ENCODE results near the gene EFCAB12. TPM values are rescaled to one million over a fixed set of nuclear protein-coding genes. Genes with fewer than 3 reads are reported as not detected.

The EFCAB12 gene
- total RNA-seq, 6 donors from 2014 or later = 0.72 to 10.5 (median 5.1) TPM

DNA sequence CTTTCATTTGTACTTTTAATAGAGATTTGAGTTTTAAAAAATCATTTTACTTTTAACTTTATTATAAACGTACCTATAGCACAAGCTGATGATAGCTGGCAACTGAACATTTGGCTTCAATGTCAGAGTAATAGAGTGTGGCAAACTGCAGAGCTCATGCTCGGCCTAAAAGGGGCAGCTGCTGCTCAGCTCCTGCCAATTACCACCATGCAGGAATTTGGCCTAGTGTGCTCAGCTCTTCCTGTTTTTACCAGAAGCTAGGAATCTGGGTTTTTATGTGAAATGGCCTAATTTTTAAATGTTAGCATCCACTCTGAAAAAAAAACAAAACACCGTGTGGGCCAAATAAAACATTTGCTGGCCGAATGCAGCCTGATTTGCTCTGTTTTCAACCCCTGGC, 13.3 kb upstream of the EFCAB12 start:
- peak overlapping the region in 3 of 4 donors; percentile 90 to 93 (median 92) for H3K27ac ChIP-seq
- H3K9me3 ChIP-seq = no peaks in the 10 kb centered on the region
- DNase-seq = no peak
- no peak for ATAC-seq (ENCODE audit: low FRiP score in 2 of 2)
- peaks cover 0 to 12% (median under 1%) of the 10 kb centered on the region in 4 donors for H3K36me3 ChIP-seq
- no peaks in the 10 kb centered on the region for H3K27me3 ChIP-seq
- 37 to 54% methylated on average over 4 of the region's 4 CpGs for WGBS, 2 donors
- TF ChIP-seq POLR2A (IDR thresholded peaks at IDR 0.05) = no peak
- H3K4me3 ChIP-seq = no peak overlapping the region
- peaks cover 33 to 59% (median 40%) of the 10 kb centered on the region in 4 donors for H3K4me1 ChIP-seq

DNA sequence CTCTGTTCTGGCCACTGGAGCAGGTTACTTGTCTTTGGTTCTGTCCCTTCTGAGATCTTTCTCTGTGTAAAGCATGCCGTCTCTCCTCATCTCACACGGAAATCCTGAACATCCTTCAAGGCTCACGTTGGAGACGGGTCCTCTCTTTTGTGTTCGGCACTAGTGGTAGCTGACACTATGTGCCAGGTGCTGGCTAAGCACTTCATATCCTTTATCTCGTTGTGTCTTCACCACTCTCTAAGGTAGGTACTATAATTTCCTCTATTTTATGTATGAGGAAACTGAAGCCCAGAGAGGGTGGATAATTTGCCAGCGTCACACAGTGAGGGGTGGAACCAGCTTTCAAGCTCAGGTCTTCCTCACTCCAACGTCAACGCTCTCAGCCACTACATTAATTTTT, 12.8 kb upstream of the EFCAB12 start:
- DNase-seq (no peak), ATAC-seq (ENCODE audit: low FRiP score in 2 of 2) (no peak)
- WGBS, 2 donors = 31 to 35% methylated on average over 9 of the region's 9 CpGs
- H3K27ac ChIP-seq = peak overlapping the region; percentile 84 to 93 (median 91)
- no peaks in the 10 kb centered on the region for H3K9me3 ChIP-seq
- no peaks in the 10 kb centered on the region for H3K27me3 ChIP-seq
- H3K36me3 ChIP-seq = peaks cover 0 to 18% (median 3%) of the 10 kb centered on the region in 4 donors
- peak overlapping the region in 2 of 4 donors; percentile 88 to 95 for H3K4me3 ChIP-seq
- TF ChIP-seq POLR2A (IDR thresholded peaks at IDR 0.05) (no peak), EP300 (IDR thresholded peaks at IDR 0.05) (no peak), POLR2AphosphoS5 (IDR thresholded peaks at IDR 0.05) (no peak)
- TF ChIP-seq, protein P1, sequence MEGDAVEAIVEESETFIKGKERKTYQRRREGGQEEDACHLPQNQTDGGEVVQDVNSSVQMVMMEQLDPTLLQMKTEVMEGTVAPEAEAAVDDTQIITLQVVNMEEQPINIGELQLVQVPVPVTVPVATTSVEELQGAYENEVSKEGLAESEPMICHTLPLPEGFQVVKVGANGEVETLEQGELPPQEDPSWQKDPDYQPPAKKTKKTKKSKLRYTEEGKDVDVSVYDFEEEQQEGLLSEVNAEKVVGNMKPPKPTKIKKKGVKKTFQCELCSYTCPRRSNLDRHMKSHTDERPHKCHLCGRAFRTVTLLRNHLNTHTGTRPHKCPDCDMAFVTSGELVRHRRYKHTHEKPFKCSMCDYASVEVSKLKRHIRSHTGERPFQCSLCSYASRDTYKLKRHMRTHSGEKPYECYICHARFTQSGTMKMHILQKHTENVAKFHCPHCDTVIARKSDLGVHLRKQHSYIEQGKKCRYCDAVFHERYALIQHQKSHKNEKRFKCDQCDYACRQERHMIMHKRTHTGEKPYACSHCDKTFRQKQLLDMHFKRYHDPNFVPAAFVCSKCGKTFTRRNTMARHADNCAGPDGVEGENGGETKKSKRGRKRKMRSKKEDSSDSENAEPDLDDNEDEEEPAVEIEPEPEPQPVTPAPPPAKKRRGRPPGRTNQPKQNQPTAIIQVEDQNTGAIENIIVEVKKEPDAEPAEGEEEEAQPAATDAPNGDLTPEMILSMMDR (IDR thresholded peaks at IDR 0.05) = no peak
- H3K4me1 ChIP-seq = peaks cover 38 to 62% (median 41%) of the 10 kb centered on the region in 4 donors

DNA sequence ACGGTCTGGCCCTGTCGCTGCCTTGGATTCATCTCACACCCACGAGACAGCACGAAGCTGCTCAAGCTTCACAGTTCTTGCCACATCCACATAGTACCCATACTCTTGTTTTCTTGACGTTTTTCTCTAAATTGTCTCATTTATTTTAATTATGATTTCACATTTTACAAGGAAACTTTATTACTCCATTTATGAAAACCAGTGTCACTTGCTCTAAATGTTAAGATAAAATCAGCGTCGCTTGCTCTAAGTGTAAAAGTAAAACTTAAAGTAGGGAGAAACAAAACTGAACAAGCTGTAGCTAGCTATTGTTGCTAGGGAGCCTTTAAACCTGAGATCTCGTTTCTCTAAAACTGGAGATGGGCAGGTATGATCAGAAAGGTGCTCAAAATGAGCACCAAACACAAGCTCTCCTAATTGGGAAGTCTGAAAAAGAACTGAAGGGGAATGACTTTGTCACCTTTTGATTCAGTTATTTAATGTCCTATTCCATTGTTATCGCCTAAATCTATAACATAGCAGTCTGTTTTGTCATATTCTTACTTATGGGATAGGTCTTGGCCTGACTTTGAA, 12.3 kb upstream of the EFCAB12 start:
- no peak for DNase-seq
- no peaks in the 10 kb centered on the region for H3K27me3 ChIP-seq
- no peak for TF ChIP-seq POLR2A (IDR thresholded peaks at IDR 0.05)
- no peak for TF ChIP-seq POLR2AphosphoS5 (IDR thresholded peaks at IDR 0.05)
- no peak for TF ChIP-seq EP300 (IDR thresholded peaks at IDR 0.05)
- TF ChIP-seq, protein P1 (IDR thresholded peaks at IDR 0.05) = no peak
- 7 to 8% methylated on average over 9 of the region's 9 CpGs for WGBS, 2 donors
- no peaks in the 10 kb centered on the region for H3K9me3 ChIP-seq
- H3K27ac ChIP-seq = peak overlapping the region; percentile 84 to 93 (median 91)
- peaks cover 0 to 21% (median 5%) of the 10 kb centered on the region in 4 donors for H3K36me3 ChIP-seq
- peak in 1 of 2 donors; percentile 81 for ATAC-seq (ENCODE audit: low FRiP score in 2 of 2)
- H3K4me3 ChIP-seq = peak overlapping the region; percentile 56 to 95 (median 81)
- peaks cover 42 to 67% (median 43%) of the 10 kb centered on the region in 4 donors for H3K4me1 ChIP-seq

DNA sequence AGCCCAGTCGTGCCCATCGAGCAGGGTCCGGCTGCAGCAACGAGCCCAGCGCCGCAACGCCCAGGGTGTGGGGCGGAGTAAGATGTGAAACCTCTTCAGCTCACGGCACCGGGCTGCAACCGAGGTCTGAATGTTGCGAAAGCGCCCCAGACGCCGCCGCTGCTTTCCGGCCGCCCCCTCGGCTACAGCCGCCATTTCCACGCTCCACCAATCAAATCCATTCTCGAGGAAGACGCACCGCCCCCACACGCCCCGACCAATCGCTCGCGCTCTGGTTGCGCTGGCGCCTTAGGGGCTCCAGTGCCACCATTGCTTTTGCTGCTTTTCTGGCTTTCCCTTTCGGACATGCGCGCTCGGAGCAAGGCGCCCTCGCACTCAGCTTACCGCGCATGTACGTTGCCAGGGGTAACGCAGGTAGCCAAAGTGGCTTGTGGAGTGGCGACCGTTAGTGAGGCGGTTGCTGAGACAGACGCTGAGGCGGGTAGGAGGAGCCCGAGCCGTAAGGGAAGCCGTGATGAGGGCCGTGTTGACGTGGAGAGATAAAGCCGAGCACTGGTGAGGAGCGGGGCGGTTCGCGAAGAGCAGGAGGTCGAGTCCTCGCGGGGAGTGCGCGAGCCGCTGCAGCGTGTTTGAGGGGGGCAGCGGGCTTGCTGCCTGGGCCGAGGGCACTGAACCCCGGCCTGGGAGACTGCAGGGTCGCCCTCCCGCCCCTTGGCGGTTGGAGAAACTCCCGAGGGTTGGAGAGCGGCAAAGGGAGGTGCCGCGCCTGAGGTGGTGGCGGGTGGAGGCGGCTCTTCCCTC, 11.6 kb upstream of the EFCAB12 start, which contains the start of the genes IFT122 and MBD4:
TSS of gene IFT122 (plus strand) at position 408 of the 801 bp plus-strand sequence. CDS start at position 515, 107 bp downstream.
TSS of gene MBD4 (minus strand) at position 132 of the 801 bp plus-strand sequence. CDS start at position 17, 115 bp downstream.
- Histone ChIP-seq H3K27me3 (no peaks in the 10 kb centered on the region), H3K4me3 (peak within 1 kb of the TSS; percentile 74 to 95 (median 86)), H3K27ac (peak within 1 kb of the TSS; percentile 84 to 93 (median 91)), H3K9me3 (no peaks in the 10 kb centered on the region), H3K4me1 (peaks cover 47 to 74% (median 49%) of the 10 kb centered on the region in 4 donors), H3K36me3 (peaks cover 0 to 27% (median 5%) of the 10 kb centered on the region in 4 donors)
- 0 to 1% methylated on average over 36 to 64 of the region's 75 CpGs for WGBS, 2 donors
- ATAC-seq (ENCODE audit: low FRiP score in 2 of 2) = peak; percentile 97 to 99
- peak; percentile 97 to 99 for DNase-seq
- TF ChIP-seq POLR2AphosphoS5 (IDR thresholded peaks at IDR 0.05) = peak; percentile 81 to 91
- TF ChIP-seq EP300 (IDR thresholded peaks at IDR 0.05) = no peak
- TF ChIP-seq, protein P1 (IDR thresholded peaks at IDR 0.05) = peak in 3 of 6 experiments; percentile 14 to 35 (median 18)
- TF ChIP-seq POLR2A (IDR thresholded peaks at IDR 0.05) = peak in 3 of 4 donors; percentile 73 to 96 (median 90)
